Measurements from ENCODE around the gene TRPC3.

Gene TRPC3

GRCh38 chr4:121951521-121952110 lies at the start of gene TRPC3:
Gene TRPC3, minus strand, starts transcription at chr4:121952060. Its CDS starts 380 bp downstream, at chr4:121951680.
- DNase-seq (ENCODE audit: low spot score in 2 of 2) (peak; percentile 25 to 62), ATAC-seq (peak; percentile 49)
- peak within 1 kb of the TSS; percentile 86 for H3K4me3 Mint-ChIP-seq
- no peaks in the 10 kb centered on the region for H3K36me3 Mint-ChIP-seq
- no peaks in the 10 kb centered on the region for H3K9me3 Mint-ChIP-seq
- H3K27ac Mint-ChIP-seq: no peak within 1 kb of the TSS
- H3K4me1 Mint-ChIP-seq: peaks cover 13% of the 10 kb centered on the region

GRCh38 chr4:122000849-122001248 lies 49.0 kb upstream of the TRPC3 start:
- Mint-ChIP-seq H3K36me3 (no peaks in the 10 kb centered on the region), H3K9me3 (no peaks in the 10 kb centered on the region), H3K4me3 (no peak overlapping the region), H3K4me1 (peaks cover 4% of the 10 kb centered on the region), H3K27ac (no peak overlapping the region)
- DNase-seq (ENCODE audit: low spot score in 2 of 2) (no peak), ATAC-seq (no peak)

- no peaks in the 10 kb centered on the region for H3K36me3 Mint-ChIP-seq
- H3K9me3 Mint-ChIP-seq: no peaks in the 10 kb centered on the region
- no peak overlapping the region for H3K27ac Mint-ChIP-seq
- no peak overlapping the region for H3K4me3 Mint-ChIP-seq
- DNase-seq (ENCODE audit: low spot score in 2 of 2) (no peak), ATAC-seq (peak; percentile 46)
- peaks cover 4% of the 10 kb centered on the region for H3K4me1 Mint-ChIP-seq
Observed at GRCh38 chr4:121998024-121998423, 46.2 kb upstream of the TRPC3 start.

- Mint-ChIP-seq H3K4me1 (no peaks in the 10 kb centered on the region), H3K36me3 (no peaks in the 10 kb centered on the region), H3K27ac (no peak overlapping the region), H3K9me3 (no peaks in the 10 kb centered on the region), H3K4me3 (no peak overlapping the region)
- peak; percentile 78 for ATAC-seq
- DNase-seq (ENCODE audit: low spot score in 2 of 2): no peak
Observed at GRCh38 chr4:121995790-121996537, 44.1 kb upstream of the TRPC3 start.

GRCh38 chr4:121991968-121992367 lies 40.1 kb upstream of the TRPC3 start:
- Mint-ChIP-seq H3K4me1 (no peaks in the 10 kb centered on the region), H3K4me3 (no peak overlapping the region), H3K9me3 (no peaks in the 10 kb centered on the region), H3K27ac (no peak overlapping the region), H3K36me3 (no peaks in the 10 kb centered on the region)
- ATAC-seq (no peak), DNase-seq (ENCODE audit: low spot score in 2 of 2) (no peak)

GRCh38 chr4:121990489-121990888 lies 38.6 kb upstream of the TRPC3 start:
- Mint-ChIP-seq H3K4me3 (no peak overlapping the region), H3K27ac (no peak overlapping the region), H3K9me3 (no peaks in the 10 kb centered on the region), H3K4me1 (no peaks in the 10 kb centered on the region), H3K36me3 (no peaks in the 10 kb centered on the region)
- no peak for ATAC-seq
- DNase-seq (ENCODE audit: low spot score in 2 of 2): no peak

GRCh38 chr4:121989715-121990114 lies 37.9 kb upstream of the TRPC3 start:
- no peak overlapping the region for H3K4me3 Mint-ChIP-seq
- H3K4me1 Mint-ChIP-seq: no peaks in the 10 kb centered on the region
- H3K36me3 Mint-ChIP-seq: no peaks in the 10 kb centered on the region
- H3K9me3 Mint-ChIP-seq: no peaks in the 10 kb centered on the region
- ATAC-seq: no peak
- H3K27ac Mint-ChIP-seq: no peak overlapping the region
- DNase-seq (ENCODE audit: low spot score in 2 of 2): no peak

GRCh38 chr4:121988950-121989349 lies 37.1 kb upstream of the TRPC3 start:
- no peaks in the 10 kb centered on the region for H3K36me3 Mint-ChIP-seq
- ATAC-seq (no peak), DNase-seq (ENCODE audit: low spot score in 2 of 2) (no peak)
- no peak overlapping the region for H3K4me3 Mint-ChIP-seq
- H3K4me1 Mint-ChIP-seq: no peaks in the 10 kb centered on the region
- H3K27ac Mint-ChIP-seq: no peak overlapping the region
- H3K9me3 Mint-ChIP-seq: no peaks in the 10 kb centered on the region

GRCh38 chr4:121980643-121981042 lies 28.8 kb upstream of the TRPC3 start:
- DNase-seq (ENCODE audit: low spot score in 2 of 2) (no peak), ATAC-seq (no peak)
- no peaks in the 10 kb centered on the region for H3K36me3 Mint-ChIP-seq
- no peak overlapping the region for H3K27ac Mint-ChIP-seq
- H3K4me1 Mint-ChIP-seq: peaks cover 8% of the 10 kb centered on the region
- H3K4me3 Mint-ChIP-seq: no peak overlapping the region
- H3K9me3 Mint-ChIP-seq: no peaks in the 10 kb centered on the region

GRCh38 chr4:121978172-121978516 lies 26.3 kb upstream of the TRPC3 start:
- ATAC-seq (no peak), DNase-seq (ENCODE audit: low spot score in 2 of 2) (no peak)
- Mint-ChIP-seq H3K4me3 (no peak overlapping the region), H3K36me3 (no peaks in the 10 kb centered on the region), H3K27ac (peak overlapping the region; percentile 10), H3K4me1 (peaks cover 8% of the 10 kb centered on the region), H3K9me3 (no peaks in the 10 kb centered on the region)

GRCh38 chr4:121977251-121978171 lies 25.7 kb upstream of the TRPC3 start:
- no peaks in the 10 kb centered on the region for H3K36me3 Mint-ChIP-seq
- H3K4me1 Mint-ChIP-seq: peaks cover 8% of the 10 kb centered on the region
- H3K9me3 Mint-ChIP-seq: no peaks in the 10 kb centered on the region
- ATAC-seq (peak; percentile 16), DNase-seq (ENCODE audit: low spot score in 2 of 2) (no peak)
- no peak overlapping the region for H3K4me3 Mint-ChIP-seq
- H3K27ac Mint-ChIP-seq: peak overlapping the region; percentile 10

GRCh38 chr4:121975784-121976183 lies 23.9 kb upstream of the TRPC3 start:
- no peak overlapping the region for H3K4me3 Mint-ChIP-seq
- H3K27ac Mint-ChIP-seq: no peak overlapping the region
- H3K9me3 Mint-ChIP-seq: no peaks in the 10 kb centered on the region
- peaks cover 8% of the 10 kb centered on the region for H3K4me1 Mint-ChIP-seq
- peak; percentile 8 for ATAC-seq
- DNase-seq (ENCODE audit: low spot score in 2 of 2): no peak
- H3K36me3 Mint-ChIP-seq: no peaks in the 10 kb centered on the region

GRCh38 chr4:121973816-121974215 lies 22.0 kb upstream of the TRPC3 start:
- Mint-ChIP-seq H3K27ac (no peak overlapping the region), H3K36me3 (no peaks in the 10 kb centered on the region), H3K4me1 (peaks cover 8% of the 10 kb centered on the region), H3K4me3 (no peak overlapping the region), H3K9me3 (no peaks in the 10 kb centered on the region)
- ATAC-seq (no peak), DNase-seq (ENCODE audit: low spot score in 2 of 2) (no peak)

GRCh38 chr4:121968859-121969258 lies 17.0 kb upstream of the TRPC3 start:
- Mint-ChIP-seq H3K4me3 (no peak overlapping the region), H3K9me3 (no peaks in the 10 kb centered on the region), H3K36me3 (no peaks in the 10 kb centered on the region), H3K4me1 (no peaks in the 10 kb centered on the region), H3K27ac (no peak overlapping the region)
- ATAC-seq (no peak), DNase-seq (ENCODE audit: low spot score in 2 of 2) (no peak)

GRCh38 chr4:121964958-121965357 lies 13.1 kb upstream of the TRPC3 start:
- no peak overlapping the region for H3K27ac Mint-ChIP-seq
- ATAC-seq: no peak
- no peaks in the 10 kb centered on the region for H3K4me1 Mint-ChIP-seq
- no peaks in the 10 kb centered on the region for H3K36me3 Mint-ChIP-seq
- no peak overlapping the region for H3K4me3 Mint-ChIP-seq
- DNase-seq (ENCODE audit: low spot score in 2 of 2): no peak
- H3K9me3 Mint-ChIP-seq: no peaks in the 10 kb centered on the region

Data from stimulated activated effector memory CD8-positive, alpha-beta T cell treated with anti-CD3 and anti-CD28 coated beads, Interleukin-12 subunit alpha, Interleukin-12 subunit beta, amount 100 ng/mL, for 72 hours (primary cell).